HuH-7.5 (cell line): ENCODE results near the gene GADD45A.
"Not testable (repeated sequence)": the region's sequence is repeated elsewhere in the genome, so short reads cannot be mapped to it uniquely, and the experiment has no call there.

Source experiments
- DNase-seq: peaks from one replicate; pipeline ENCODE4 v3.0.0; 2011; ENCODE audit warnings: low spot score

GADD45A gene

GRCh38 chr1:67721650-67722291 lies 36.8 kb downstream of the GADD45A start:
- no peak for DNase-seq

- no peak for DNase-seq
Measured at GRCh38 chr1:67722292-67722944, 37.4 kb downstream of the GADD45A start.

- DNase-seq = no peak
Measured at GRCh38 chr1:67723126-67723525, 38.1 kb downstream of the GADD45A start.

GRCh38 chr1:67723620-67724019 lies 38.6 kb downstream of the GADD45A start:
- DNase-seq = no peak

GRCh38 chr1:67724928-67725560 lies 40.0 kb downstream of the GADD45A start:
- no peak for DNase-seq

GRCh38 chr1:67726224-67726623 lies 41.2 kb downstream of the GADD45A start:
- no peak for DNase-seq

- DNase-seq = no peak
Measured at GRCh38 chr1:67729872-67730271, 44.9 kb downstream of the GADD45A start.

GRCh38 chr1:67730312-67730711 lies 45.3 kb downstream of the GADD45A start:
- not testable (repeated sequence) for DNase-seq

- DNase-seq = no peak
Measured at GRCh38 chr1:67731322-67731721, 46.3 kb downstream of the GADD45A start.

- no peak for DNase-seq
Measured at GRCh38 chr1:67732750-67733151, 47.8 kb downstream of the GADD45A start.

GRCh38 chr1:67733681-67734322 lies 48.8 kb downstream of the GADD45A start:
- DNase-seq = no peak

GRCh38 chr1:67734323-67734690 lies 49.3 kb downstream of the GADD45A start:
- no peak for DNase-seq

- DNase-seq = no peak
Measured at GRCh38 chr1:67735206-67735605, 50.2 kb downstream of the GADD45A start.

GRCh38 chr1:67735806-67736627 lies 51.0 kb downstream of the GADD45A start:
- no peak for DNase-seq

- no peak for DNase-seq
Measured at GRCh38 chr1:67736750-67737149, 51.7 kb downstream of the GADD45A start.

- DNase-seq = no peak
Measured at GRCh38 chr1:67737875-67738274, 52.9 kb downstream of the GADD45A start.
